GM10266 (cell line): Measurements from ENCODE around the gene PTPRD.

Experiments used
- DNase-seq: peaks from one replicate; pipeline ENCODE4 v3.0.0; 2012; ENCODE audit errors: extremely low spot score
- CTCF ChIP-seq: IDR thresholded peaks from 2 replicates; pipeline ENCODE4 v1.5.1; 2012; ENCODE audit warnings: mild to moderate bottlenecking, low read depth; ENCODE audit not compliant: control insufficient read depth, insufficient read depth; ENCODE audit errors: missing control alignments

Gene PTPRD

DNA sequence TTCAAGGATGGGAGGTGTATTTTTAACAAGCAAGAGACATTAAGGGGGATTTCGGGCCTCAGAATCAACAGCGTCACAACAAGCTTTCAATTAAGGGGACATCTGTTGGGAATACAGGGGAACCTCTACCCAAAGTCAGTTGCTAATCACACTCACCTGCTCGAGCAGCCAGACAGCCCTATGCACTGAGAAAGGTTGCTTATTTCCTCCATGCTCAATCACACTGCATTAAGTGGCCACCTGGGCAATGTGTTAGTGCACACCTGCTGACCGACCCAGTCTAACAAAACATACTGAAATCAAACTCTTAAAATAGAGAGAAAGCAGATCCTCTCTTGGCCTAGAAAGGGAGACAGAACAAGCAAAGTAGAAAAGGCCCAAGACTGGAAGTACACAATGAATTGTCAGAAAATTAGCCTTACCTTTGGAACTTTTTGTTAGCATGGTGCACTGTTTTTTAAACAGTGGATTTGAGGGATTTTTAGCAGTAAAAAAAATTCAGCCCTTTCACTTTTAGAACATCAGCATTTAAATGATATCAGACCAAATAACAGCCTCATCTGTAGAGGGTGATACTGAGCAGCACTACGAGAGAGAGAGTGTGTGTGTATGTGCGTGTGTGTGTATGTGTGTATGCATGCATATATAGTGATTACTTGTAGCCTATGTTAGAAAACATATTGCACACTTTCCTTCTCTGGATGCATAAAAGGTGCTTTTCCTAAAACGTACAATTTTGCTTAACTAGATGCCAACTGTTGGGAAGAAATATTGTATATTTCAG, 1694.7 kb downstream of the PTPRD start:
- DNase-seq: no peak
- TF ChIP-seq CTCF: no peak

- TF ChIP-seq CTCF: no peak
- no peak for DNase-seq
Observed at GRCh38 chr9:8916771-8917170, 1696.0 kb downstream of the PTPRD start.

GRCh38 chr9:8907868-8908267, 1704.9 kb downstream of the PTPRD start:
- DNase-seq: no peak
- no peak for TF ChIP-seq CTCF

DNA sequence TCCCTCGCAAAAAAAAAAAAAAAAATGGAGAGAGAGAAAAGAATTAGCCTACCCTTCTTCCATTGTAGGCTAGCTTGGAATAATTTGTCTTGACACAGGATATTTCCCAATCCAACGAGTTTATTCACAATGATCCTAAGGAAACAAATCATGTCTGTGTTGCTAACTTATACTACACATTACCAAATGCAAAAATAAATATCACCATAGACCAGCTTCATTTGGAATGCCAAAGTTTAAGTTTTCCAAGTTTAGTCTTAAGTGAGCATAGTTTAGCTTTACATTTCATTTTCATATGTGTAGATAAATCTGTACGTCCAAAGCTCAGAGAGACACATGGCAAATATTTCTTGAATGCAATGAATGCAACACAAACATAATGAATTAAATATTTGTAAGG, 1707.1 kb downstream of the PTPRD start:
- no peak for DNase-seq

GRCh38 chr9:8904771-8905515, 1707.9 kb downstream of the PTPRD start:
- no peak for DNase-seq
- no peak for TF ChIP-seq CTCF

More for the DNA sequence above, 1707.1 kb downstream of the PTPRD start:
- no peak for TF ChIP-seq CTCF

- DNase-seq: no peak
- TF ChIP-seq CTCF: no peak
Observed at GRCh38 chr9:8903077-8903476, 1709.7 kb downstream of the PTPRD start.

GRCh38 chr9:8901146-8901545, 1711.7 kb downstream of the PTPRD start:
- TF ChIP-seq CTCF: no peak
- no peak for DNase-seq
